Measurements from ENCODE around the gene NACC1. TPM values are rescaled to one million over a fixed set of nuclear protein-coding genes. Genes with fewer than 3 reads are reported as not detected.

The NACC1 gene
- polyA plus RNA-seq, 2 of the 4 experiments (the other 2 are of a cell fraction) = 26.1 to 37.9 TPM

- 93% methylated on average over 18 of the region's 28 CpGs for WGBS (ENCODE audit: missing lambda C conversion rate)
- TF ChIP-seq RNF2 (IDR thresholded peaks at IDR 0.05; ENCODE audit: borderline replicate concordance, low read depth) (no peak), CBX2 (IDR thresholded peaks at IDR 0.05; ENCODE audit: borderline replicate concordance, low read depth) (no peak), NR3C1 (IDR thresholded peaks at IDR 0.05) (no peak), TP53 (CRISPR knock-in tag; IDR thresholded peaks at IDR 0.05) (no peak), JUN (IDR thresholded peaks at IDR 0.05) (no peak), ZSCAN20 (CRISPR knock-in tag; IDR thresholded peaks at IDR 0.05) (no peak), RFX5 (IDR thresholded peaks at IDR 0.05) (no peak), CHD2 (IDR thresholded peaks at IDR 0.05; ENCODE audit: low read length, partially characterized antibody) (no peak), RARB (CRISPR knock-in tag; IDR thresholded peaks at IDR 0.05) (no peak), ATOH8 (CRISPR knock-in tag; IDR thresholded peaks at IDR 0.05; ENCODE audit: low read depth) (no peak), CEBPB (IDR thresholded peaks at IDR 0.05) (no peak), HDAC2 (IDR thresholded peaks at IDR 0.05) (no peak)
- FAIRE-seq (no peak), DNase-seq (ENCODE audit: low read depth in 1 of 2, low spot score in 1 of 2) (no peak), ATAC-seq (no peak)
- no peaks in the 10 kb centered on the region for H3K9me3 ChIP-seq
- no peak overlapping the region for H3K4me2 ChIP-seq
- no peak overlapping the region for H3K27ac ChIP-seq
- H3K4me3 ChIP-seq = no peak overlapping the region
- H3K4me1 ChIP-seq = peaks cover 15% of the 10 kb centered on the region
- ChIA-PET POLR2A (no interaction called here), CTCF (interaction anchor here (1.3 to 1.5 kb wide), 2 partner anchors 10 to 33 kb away, joined by 3 to 5 read pairs; no protein-coding TSS in a partner anchor)
These were observed 19.3 kb downstream of the NACC1 start for GRCh38 chr19:13137290-13137794.

GRCh38 chr19:13138171-13138915 is 20.3 kb downstream of the NACC1 start:
- Histone ChIP-seq H3K4me3 (no peak overlapping the region), H3K27ac (no peak overlapping the region), H3K9me3 (no peaks in the 10 kb centered on the region), H3K4me1 (peaks cover 22% of the 10 kb centered on the region), H3K4me2 (no peak overlapping the region)
- FAIRE-seq = no peak
- CTCF ChIA-PET = interaction anchor here (0.6 to 1.6 kb wide), 2 partner anchors 13 to 161 kb away, joined by 4 to 5 read pairs; no protein-coding TSS in a partner anchor
- no peak for TF ChIP-seq PBX3 (IDR thresholded peaks at IDR 0.05)
- TF ChIP-seq EP300 (IDR thresholded peaks at IDR 0.05) = no peak
- no peak for TF ChIP-seq HOXB5 (CRISPR knock-in tag; IDR thresholded peaks at IDR 0.05)
- no peak for TF ChIP-seq HDAC2 (IDR thresholded peaks at IDR 0.05)
- no peak for TF ChIP-seq MAZ (IDR thresholded peaks at IDR 0.05; ENCODE audit: borderline replicate concordance, low read depth, low read length)
- no peak for TF ChIP-seq REST (IDR thresholded peaks at IDR 0.05)
- no peak for TF ChIP-seq KDM5A (IDR thresholded peaks at IDR 0.05)
- no peak for TF ChIP-seq USF2 (IDR thresholded peaks at IDR 0.05)
- TF ChIP-seq BCL3 (IDR thresholded peaks at IDR 0.05) = no peak
- TF ChIP-seq JUNB (IDR thresholded peaks at IDR 0.05) = no peak
- TF ChIP-seq FOSL2 (IDR thresholded peaks at IDR 0.05) = no peak
- no peak for TF ChIP-seq FOSL2 (CRISPR knock-in tag; IDR thresholded peaks at IDR 0.05)
- TF ChIP-seq CBX2 (IDR thresholded peaks at IDR 0.05; ENCODE audit: borderline replicate concordance, low read depth) = no peak
- ATAC-seq = no peak
- 85% methylated on average over 31 of the region's 40 CpGs for WGBS (ENCODE audit: missing lambda C conversion rate)
- no peak for DNase-seq (ENCODE audit: low read depth in 1 of 2, low spot score in 1 of 2)
- POLR2A ChIA-PET = no interaction called here
